NCI-H146 treated with DMSO at 0.1 percent for 48 hours (cell line): ENCODE measurements around the gene CENPF.
"Not testable (repeated sequence)": the region's sequence is repeated elsewhere in the genome, so short reads cannot be mapped to it uniquely, and the experiment has no call there.

Experiments used
- DNase-seq: peaks from one replicate; lab custom pipeline; 2025; ENCODE audit not compliant: unreplicated experiment; lab: John Stamatoyannopoulos, UW

Gene CENPF, protein sequence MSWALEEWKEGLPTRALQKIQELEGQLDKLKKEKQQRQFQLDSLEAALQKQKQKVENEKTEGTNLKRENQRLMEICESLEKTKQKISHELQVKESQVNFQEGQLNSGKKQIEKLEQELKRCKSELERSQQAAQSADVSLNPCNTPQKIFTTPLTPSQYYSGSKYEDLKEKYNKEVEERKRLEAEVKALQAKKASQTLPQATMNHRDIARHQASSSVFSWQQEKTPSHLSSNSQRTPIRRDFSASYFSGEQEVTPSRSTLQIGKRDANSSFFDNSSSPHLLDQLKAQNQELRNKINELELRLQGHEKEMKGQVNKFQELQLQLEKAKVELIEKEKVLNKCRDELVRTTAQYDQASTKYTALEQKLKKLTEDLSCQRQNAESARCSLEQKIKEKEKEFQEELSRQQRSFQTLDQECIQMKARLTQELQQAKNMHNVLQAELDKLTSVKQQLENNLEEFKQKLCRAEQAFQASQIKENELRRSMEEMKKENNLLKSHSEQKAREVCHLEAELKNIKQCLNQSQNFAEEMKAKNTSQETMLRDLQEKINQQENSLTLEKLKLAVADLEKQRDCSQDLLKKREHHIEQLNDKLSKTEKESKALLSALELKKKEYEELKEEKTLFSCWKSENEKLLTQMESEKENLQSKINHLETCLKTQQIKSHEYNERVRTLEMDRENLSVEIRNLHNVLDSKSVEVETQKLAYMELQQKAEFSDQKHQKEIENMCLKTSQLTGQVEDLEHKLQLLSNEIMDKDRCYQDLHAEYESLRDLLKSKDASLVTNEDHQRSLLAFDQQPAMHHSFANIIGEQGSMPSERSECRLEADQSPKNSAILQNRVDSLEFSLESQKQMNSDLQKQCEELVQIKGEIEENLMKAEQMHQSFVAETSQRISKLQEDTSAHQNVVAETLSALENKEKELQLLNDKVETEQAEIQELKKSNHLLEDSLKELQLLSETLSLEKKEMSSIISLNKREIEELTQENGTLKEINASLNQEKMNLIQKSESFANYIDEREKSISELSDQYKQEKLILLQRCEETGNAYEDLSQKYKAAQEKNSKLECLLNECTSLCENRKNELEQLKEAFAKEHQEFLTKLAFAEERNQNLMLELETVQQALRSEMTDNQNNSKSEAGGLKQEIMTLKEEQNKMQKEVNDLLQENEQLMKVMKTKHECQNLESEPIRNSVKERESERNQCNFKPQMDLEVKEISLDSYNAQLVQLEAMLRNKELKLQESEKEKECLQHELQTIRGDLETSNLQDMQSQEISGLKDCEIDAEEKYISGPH (N-terminal part only)

DNA sequence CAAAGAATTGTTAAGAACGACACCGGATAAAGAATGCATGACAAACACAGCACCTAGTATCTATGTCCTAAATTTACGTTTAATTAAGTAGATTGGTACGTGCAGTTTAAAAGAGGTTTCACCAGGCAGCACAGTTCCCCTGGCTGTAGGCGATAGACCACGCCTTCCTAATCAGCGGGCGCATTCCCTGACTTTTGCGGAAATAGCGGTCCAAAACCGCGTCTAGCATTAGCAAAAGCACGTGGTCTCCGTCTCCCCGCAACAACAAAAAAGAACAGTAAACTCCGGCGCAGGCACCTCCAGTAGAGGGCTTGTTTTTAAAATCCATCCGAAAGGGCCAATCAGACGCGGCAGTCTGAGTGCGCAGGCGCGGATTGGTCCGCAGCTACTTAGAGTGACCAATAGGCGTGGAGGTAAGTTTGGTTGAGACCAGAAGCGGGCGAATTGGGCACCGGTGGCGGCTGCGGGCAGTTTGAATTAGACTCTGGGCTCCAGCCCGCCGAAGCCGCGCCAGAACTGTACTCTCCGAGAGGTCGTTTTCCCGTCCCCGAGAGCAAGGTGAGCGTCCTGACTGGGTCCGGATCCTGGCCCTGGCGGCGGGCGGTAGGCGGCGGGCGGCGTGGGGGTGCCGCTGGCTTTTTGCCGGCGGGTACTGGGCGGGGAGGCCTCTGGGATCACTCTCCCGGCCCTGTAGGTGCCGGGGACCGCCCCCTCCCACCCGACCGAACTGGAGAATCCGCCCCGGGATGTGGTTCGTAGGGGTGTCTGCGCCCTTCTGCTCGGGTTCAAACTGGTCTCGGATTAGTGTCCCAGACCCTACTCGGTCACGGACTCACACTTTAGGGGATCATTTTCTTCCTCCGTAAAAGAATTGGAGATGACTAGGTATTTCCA is at the start of gene CENPF:
Gene CENPF (plus strand): TSS at position 432 of the 894 bp plus-strand sequence. CDS start 10,560 bp downstream, outside the sequence.
- peak; percentile 98 for DNase-seq

DNA sequence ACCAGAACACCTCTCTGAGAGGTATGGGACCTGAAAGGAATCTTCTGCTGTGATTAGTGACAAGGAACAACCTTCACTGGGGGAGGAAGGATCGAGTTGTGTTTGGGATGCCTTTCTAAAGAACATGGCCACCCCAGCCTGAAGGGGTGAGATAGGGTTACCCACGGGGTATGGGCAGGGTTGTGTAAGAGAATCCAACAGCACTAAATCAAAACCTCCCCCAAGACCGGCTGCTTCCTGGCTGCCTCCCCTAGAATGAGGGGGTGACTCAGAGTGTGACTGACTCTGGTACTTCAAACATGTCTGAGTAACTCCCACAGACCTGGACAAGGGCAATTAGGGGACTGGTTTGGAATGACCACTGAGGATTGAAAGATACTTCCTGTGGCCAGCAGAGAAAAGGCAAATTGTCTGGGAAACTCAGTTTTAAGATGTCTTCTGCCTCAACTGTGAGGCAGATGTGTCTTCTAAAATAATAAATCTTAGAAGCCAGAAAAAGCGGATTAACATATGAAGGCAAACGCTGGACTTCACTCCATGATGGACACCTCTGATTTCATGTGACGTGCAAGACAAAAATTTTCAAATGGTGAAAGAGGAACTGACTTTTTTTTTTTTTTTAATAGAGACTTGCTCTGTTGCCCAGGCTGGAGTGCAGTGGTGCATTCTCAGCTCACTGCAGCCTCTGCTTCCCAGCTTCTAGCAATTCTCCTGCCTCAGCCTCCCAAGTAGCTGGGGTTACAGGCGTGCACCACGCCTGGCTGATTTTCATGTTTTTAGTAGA is 44.9 kb upstream of the CENPF start:
- DNase-seq = no peak

DNA sequence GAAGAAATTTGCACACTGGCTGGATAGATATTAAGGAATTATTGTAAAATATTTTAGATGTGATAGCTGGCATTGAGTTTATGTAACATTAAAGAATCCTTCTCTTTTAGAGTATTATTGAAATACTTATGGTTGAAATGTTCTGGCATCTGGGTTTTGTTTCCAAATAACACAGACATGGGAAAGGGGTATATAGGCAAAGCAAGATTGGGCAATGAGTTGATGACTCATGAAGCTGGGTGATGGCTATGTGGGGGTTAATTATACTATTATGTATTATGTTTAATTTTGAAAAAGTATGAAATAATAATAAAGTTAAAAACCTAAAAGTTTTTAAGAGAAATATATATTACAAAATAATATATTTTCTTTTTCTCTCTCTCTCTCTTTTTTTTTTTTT is 39.1 kb upstream of the CENPF start:
- DNase-seq = no peak

DNA sequence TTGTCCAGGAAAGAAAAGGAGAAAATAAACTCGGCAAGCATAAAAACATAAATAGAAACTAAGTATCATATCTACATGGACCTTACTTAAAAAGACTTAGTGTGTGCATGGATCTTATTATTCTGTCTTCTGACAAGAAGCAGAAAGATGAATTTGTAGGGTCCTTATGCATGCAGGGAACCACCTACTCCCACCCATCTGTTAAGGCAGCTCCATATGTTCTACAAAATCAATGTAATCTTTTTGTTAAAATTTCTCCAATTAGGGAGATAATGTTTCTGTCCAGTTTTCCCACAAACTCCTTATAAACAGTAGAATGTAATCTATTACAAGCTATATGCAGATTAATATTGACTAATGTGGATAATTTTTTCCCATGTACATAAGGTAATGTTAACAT is 37.7 kb upstream of the CENPF start:
- no peak for DNase-seq

DNA sequence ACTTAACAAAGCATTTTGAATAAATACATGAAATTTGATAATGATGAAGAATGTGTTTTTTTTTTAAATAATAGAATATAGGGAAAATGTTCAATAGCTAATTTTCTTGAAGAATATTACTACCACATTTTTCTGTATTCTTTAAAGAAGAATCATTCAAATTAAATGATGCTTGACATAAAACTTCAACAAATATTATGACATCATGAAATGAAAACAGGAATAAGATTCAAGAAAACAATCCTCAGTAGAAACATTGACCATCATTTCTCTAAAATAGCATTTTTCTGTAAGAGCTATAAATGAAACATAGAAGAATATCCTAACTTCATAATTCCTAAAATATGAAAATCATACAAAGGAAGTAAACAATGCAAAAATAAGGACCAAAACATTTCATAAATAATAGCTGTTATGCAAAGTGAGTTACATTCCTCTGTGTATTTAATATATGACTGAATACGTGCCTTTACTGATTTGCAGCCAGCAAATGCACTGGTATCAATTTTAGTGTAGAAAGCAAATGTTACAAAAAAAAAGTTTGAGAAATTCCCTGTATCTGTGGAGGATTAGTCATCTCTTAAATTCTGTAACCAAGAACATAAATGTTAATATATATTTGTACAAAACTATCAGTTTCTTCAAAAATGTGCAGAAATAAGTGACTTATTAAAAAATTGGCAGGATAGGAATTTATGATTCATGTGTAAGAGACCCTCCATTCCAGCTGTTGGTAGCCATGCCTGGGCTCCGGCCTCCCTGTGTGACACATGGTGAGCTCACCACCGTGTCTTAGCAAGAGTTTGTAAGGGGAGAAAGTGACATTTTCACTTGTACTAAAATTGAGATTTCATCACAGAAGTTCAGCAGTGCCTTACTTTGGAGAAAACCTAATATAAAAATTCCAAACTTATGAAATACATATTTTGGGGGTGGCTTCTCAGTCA is 36.6 kb upstream of the CENPF start:
- no peak for DNase-seq

DNA sequence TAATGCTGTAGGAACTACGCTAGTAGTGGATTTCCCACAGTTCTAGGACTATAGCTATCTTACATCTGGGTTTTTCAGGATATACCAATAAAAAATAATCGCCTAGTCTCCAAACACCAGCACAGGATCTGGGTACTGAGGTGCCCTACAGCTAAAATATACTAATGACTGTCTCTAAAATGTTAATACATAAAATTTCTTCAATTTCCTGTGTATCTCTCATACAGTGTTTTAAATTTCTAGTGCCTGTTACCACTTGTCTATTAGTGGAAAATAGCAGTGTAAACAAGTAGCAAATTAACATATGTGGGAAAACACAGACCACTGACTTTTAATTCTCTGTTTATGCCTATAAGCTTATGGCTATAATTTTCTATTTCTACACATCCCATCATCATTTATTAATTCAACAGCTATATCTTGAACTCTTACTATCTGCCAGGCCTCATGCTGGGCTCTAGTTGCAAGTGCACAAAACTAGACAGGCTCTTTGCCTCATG is 35.5 kb upstream of the CENPF start:
- DNase-seq = no peak

DNA sequence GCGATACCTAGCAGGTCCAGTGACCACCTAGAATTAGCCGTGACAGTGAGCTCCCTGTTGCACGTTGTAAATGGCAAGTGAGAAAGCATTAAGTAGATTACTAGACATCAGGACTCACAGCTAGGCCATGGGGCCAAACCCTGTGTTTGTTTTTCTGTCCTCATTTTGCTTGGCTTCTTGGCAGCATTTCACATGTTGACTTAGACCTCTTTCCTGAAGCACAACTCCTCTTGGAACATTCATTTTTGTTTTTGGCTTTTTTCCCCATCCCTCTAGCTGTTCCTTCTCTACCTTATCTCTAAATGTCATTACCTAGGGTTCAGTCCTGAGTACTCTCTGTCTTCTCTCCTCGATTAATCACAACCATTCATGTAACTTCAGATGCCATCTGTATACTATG is 34.7 kb upstream of the CENPF start:
- DNase-seq = no peak

DNA sequence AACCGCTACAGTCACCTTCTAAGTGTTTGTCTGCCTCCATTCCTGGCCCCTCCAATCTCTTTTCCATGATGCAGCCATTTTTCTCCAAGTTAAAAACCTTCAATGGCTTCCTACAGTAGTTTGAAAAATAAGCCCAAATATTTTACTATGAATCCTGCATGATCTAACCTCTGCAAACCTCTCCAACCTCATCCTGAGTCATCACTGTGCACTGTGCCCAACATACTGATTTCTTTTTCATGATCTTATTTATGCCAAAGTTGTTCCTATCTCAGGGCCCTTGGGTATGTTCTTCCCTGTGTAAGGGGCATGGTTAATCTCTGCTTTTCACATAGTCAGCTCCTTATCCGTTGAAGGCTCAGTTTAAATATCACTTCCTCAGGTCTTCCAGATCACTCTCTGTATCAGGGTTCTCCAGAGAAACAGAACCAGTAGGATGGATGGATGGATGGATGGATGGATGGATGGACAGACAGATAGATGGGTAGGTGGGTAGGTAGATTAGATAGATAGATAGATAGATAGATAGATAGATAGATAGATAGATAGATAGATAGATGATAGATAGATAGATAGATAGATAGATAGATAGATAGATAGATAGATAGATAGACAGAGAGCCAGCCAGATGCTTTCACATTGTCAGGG is 33.5 kb upstream of the CENPF start:
- no peak for DNase-seq

DNA sequence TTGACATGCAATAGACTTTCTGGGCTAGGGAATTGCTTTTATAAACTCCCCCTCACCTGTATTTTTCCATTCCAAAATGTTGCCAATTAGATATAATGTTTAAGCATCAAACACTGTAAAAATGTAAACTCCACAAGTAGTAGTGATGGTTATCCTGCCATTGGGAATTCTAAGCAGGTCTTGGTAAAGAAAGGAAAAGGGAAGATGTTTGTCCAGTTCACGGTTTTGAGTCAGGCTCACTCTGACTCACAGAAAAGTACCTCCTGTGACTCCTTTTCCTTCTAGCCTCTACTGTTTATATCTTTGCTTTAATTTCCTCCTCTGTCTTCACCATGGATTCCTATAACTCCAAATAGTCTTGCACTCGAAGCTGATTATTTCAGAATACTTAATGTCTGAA is 32.6 kb upstream of the CENPF start:
- DNase-seq = no peak

DNA sequence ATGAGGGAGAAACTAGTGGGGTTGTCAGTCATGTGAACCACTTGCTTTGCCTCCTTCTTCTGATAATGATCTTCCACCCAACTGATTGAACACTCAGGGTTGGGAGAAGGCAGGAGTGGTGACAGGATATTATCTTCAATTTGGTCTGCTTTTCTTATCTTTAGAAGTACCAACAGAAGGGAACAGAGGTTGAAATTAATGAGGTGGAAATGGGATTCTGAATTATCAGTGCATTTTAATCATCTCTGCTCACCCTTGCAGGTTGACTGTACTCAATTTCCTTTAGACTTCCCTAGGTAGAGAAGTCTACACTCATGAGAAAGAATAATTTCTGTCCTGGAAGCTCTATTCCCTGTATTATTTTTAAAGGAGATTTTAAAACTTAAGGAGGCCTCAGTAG is 31.7 kb upstream of the CENPF start:
- no peak for DNase-seq

DNA sequence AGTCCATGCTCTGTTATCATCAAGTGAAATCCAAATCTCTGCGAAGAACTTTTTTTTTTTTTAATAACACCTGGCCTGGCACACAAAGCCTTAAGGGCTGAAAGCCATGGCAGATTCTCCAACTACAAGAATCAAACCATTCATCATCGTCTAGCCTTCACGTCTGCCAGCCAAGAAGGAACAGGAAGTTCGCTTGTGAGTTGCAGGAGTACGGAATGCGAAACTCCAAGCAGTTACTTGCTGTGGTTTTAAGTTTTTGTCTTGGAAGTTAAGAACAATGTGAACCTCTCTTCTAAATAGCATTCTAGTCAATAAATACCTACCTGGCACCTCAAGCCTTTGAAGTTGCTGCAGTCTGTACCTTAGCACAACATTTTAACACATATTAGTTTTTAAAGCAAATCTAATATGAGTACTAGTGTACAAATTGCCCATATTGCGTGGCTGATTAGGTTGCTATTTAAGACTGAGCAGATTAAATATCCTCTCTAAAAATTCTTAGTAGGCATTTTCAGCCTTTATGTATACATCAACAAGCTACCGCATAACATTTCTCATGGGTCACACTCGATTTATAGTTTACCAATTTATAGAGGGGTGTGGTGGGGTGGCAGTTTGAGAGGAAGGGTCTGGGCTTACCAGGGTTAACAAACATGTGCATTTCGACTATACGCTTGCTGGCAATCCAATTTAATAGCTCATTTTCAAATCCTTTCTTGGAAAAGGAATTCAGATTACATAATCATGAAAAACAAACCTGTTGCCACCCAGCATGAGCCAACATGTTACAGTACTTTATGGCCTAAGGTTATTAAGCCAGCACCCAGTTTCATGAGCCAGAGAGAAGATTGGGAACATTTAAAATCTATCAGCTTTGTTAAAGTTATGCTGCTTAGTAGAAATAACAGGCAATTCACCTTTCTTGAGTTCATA is 29.3 kb upstream of the CENPF start:
- no peak for DNase-seq

DNA sequence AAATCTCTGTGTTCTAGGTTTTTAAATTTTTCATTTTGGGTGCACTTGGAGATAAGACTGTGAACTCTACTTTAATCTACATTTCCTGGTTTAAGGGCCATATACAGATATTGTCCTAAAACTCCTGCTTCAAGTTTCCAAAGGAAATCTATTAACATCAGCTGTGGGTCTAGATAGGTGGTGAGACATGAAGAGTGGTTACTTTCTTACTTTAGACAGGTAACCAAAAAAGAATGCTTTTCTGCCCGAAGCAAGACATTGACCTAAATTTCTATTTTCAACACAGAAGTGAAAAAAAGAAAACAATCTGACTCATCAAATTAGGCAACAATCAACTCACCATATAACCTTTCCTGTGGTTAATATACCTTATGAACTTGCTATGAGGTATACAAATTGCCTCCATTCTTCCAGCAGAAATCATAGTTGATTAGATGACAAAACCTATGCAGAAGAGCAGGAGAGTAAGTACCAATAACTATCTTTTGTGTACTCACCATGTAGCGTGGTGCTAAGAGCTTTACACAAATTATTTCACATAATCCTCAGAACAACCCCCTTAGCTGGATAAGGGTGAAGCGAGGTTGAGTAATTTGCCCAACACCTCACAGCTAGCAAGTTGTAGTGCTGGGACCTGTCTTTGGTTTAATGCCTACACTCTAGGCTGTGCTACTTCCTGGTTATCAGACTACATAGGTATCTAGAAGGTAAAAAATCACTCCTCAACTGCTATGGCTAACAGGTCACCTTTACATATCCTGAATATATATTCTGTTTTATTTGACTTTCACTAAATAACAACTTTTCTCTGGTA is 28.2 kb upstream of the CENPF start:
- no peak for DNase-seq

DNA sequence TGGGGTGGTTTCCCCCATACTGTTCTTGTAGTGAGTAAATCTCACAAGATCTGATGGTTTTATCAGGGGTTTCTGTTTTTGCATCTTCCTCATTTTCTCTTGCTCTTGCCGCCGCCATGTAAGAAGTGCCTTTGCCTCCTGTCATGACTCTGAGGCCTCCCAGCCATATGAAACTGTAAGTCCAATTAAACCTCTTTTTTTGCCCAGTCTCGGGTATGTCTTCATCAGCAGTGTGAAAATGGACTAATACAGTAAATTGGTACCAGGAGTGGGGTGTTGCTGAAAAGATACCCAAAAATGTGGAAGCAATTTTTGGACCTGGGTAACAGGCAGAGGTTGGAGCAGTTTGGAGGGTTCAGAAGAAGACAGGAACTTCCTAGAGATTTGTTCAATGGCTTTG is 26.9 kb upstream of the CENPF start:
- not testable (repeated sequence) for DNase-seq

DNA sequence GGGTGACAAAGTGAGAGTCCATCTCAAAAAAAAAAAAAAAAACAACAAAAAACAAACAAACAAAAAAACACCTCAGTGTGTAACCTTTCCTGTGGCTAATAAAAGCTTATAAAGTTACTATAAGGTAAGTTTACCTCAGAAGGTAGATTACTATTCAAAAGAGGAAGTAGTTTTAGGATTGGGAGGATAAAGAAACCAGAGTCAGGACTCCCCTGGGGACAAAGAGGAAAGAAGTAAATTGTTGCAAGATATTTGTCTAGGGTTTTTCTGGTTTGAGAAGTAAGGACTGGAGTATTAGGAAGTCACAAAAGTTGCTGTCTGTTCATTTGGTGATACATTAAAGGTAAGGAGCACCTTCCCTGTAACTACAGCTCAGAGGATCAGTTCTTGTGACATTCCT is 23.8 kb upstream of the CENPF start:
- DNase-seq = no peak

DNA sequence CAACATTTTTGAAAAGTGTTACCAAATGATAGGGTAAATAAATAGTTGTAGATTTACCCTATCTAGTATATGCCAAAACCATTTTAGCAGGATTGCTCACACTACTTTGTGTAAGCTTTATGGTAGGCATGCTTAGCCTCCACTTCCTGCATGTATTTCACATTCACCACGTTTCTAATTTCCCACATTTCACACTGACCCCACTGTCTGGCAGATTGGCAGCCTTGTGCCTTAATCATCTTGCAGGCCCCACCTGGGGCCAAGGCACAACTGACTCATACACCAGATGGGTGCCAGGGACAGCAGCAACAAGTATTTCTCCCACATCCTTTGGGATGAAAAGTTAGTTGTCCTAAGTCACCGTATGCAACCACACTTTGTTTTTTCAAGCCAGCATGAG is 21.2 kb upstream of the CENPF start:
- no peak for DNase-seq
